ENCODE measurements around the gene PRELP. TPM values are rescaled to one million over a fixed set of nuclear protein-coding genes. Genes with fewer than 3 reads are reported as not detected.

The PRELP gene
- total and polyA plus RNA-seq, 10 of the 15 experiments (the other 5 are each of a cell fraction or from before 2014, with no cell fraction given): 0.03 to 0.05 TPM; not detected in 8

DNA sequence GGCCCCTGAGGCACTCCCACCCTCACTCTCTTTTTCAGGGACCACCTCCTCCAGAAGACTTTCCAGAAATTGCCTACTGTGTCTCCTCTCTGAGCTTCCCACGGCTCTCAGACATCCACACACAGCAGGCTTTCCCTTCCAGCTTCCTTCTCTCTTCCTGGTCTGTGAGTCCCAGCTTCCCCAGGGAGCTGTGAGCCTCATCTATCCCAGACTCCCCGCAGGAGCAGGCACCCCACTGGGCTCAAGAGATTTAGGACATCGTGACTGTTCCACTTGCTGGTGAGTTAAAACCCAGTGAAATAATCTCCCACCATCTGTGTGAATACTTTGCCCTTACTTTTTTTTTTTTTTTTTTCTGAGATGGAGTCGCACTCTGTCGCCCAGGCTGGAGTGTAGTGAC is 22.0 kb upstream of the PRELP start:
- Histone ChIP-seq H3K4me3 (no peak overlapping the region), H3K9ac (ENCODE audit: control insufficient read depth, insufficient read depth, low read length) (no peak overlapping the region), H3K27ac (ENCODE audit: control insufficient read depth, insufficient read depth) (no peak overlapping the region), H2AFZ (ENCODE audit: control insufficient read depth, low read depth, low read length) (no peak overlapping the region), H3K79me2 (ENCODE audit: control insufficient read depth, insufficient read depth, low read length) (no peaks in the 10 kb centered on the region), H3K4me2 (ENCODE audit: control insufficient read depth, insufficient read depth) (no peak overlapping the region), H3K36me3 (ENCODE audit: control insufficient read depth in 2 of 2, insufficient read depth in 2 of 2, low read length in 1 of 2) (no peaks in the 10 kb centered on the region), H3K9me3 (replicated peaks; ENCODE audit: control insufficient read depth, insufficient read depth, low read length) (no peaks in the 10 kb centered on the region), H3K27me3 (replicated peaks in 1 of 2; ENCODE audit: control insufficient read depth in 2 of 2, insufficient read depth in 2 of 2, low read length in 1 of 2) (no peaks in the 10 kb centered on the region), H3K4me1 (ENCODE audit: control insufficient read depth, insufficient read depth, low read length) (peaks cover 3% of the 10 kb centered on the region; the same call in 1 of the 2 replicates), H4K20me1 (ENCODE audit: control insufficient read depth, insufficient read depth) (no peaks in the 10 kb centered on the region)
- no peak; the same call in 2 of the 3 replicates for ATAC-seq
- in situ Hi-C loops (cut with MboI) (no loop called here), intact Hi-C loops (cut with micrococcal nuclease; ENCODE audit: unreplicated experiment) (no loop called here)
- no peak for DNase-seq (ENCODE audit: low read depth, low spot score)
- no TSS peak for BruUV-seq (replicated peaks)
- FAIRE-seq: no peak
- WGBS (ENCODE audit: insufficient coverage, insufficient replicate concordance, low lambda C conversion rate, missing lambda C conversion rate): 8% methylated on average over 5 of the region's 5 CpGs
- ChIA-PET POLR2A (interaction anchor here (0.7 to 1.6 kb wide), 5 partner anchors 10 to 168 kb away, joined by 3 to 6 read pairs (median 4); no protein-coding TSS in a partner anchor), RAD21 (ENCODE audit: unreplicated experiment) (interaction anchor here (1.1 to 2.3 kb wide), 10 partner anchors 9 to 179 kb away, joined by 3 to 15 read pairs (median 4); no protein-coding TSS in a partner anchor), SMC1A (ENCODE audit: uncharacterized antibody, unreplicated experiment) (interaction anchor here (0.6 to 5.0 kb wide), 14 partner anchors 8 to 186 kb away, joined by 3 to 16 read pairs (median 5); partner anchors contain the start of gene PRELP), CTCF (interaction anchor here (1.0 to 5.5 kb wide), 10 partner anchors 8 to 186 kb away, joined by 3 to 73 read pairs (median 6); no protein-coding TSS in a partner anchor)
- no peak for TF ChIP-seq POLR2AphosphoS5 (IDR thresholded peaks at IDR 0.05; ENCODE audit: low read length)
- TF ChIP-seq ZZZ3 (IDR thresholded peaks at IDR 0.05; ENCODE audit: control insufficient read depth, insufficient read length, low read depth): no peak
- no peak for TF ChIP-seq SMAD1 (IDR thresholded peaks at IDR 0.05; ENCODE audit: low read depth, partially characterized antibody)
- TF ChIP-seq, protein P1, sequence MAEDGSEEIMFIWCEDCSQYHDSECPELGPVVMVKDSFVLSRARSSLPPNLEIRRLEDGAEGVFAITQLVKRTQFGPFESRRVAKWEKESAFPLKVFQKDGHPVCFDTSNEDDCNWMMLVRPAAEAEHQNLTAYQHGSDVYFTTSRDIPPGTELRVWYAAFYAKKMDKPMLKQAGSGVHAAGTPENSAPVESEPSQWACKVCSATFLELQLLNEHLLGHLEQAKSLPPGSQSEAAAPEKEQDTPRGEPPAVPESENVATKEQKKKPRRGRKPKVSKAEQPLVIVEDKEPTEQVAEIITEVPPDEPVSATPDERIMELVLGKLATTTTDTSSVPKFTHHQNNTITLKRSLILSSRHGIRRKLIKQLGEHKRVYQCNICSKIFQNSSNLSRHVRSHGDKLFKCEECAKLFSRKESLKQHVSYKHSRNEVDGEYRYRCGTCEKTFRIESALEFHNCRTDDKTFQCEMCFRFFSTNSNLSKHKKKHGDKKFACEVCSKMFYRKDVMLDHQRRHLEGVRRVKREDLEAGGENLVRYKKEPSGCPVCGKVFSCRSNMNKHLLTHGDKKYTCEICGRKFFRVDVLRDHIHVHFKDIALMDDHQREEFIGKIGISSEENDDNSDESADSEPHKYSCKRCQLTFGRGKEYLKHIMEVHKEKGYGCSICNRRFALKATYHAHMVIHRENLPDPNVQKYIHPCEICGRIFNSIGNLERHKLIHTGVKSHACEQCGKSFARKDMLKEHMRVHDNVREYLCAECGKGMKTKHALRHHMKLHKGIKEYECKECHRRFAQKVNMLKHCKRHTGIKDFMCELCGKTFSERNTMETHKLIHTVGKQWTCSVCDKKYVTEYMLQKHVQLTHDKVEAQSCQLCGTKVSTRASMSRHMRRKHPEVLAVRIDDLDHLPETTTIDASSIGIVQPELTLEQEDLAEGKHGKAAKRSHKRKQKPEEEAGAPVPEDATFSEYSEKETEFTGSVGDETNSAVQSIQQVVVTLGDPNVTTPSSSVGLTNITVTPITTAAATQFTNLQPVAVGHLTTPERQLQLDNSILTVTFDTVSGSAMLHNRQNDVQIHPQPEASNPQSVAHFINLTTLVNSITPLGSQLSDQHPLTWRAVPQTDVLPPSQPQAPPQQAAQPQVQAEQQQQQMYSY (CRISPR knock-in tag; IDR thresholded peaks at IDR 0.05): no peak
- TF ChIP-seq SMC3 (IDR thresholded peaks at IDR 0.05; ENCODE audit: borderline replicate concordance, low read length): no peak
- no peak for TF ChIP-seq CHD2 (IDR thresholded peaks at IDR 0.05; ENCODE audit: borderline replicate concordance, low read depth, low read length)
- no peak for TF ChIP-seq USF1 (IDR thresholded peaks at IDR 0.05; ENCODE audit: borderline replicate concordance, extremely low read length, insufficient read depth, low read depth, low read length)
- TF ChIP-seq CEBPB (IDR thresholded peaks at IDR 0.05; ENCODE audit: borderline replicate concordance in 1 of 2, low read depth in 2 of 2, low read length in 2 of 2): no peak
- TF ChIP-seq, protein P2, sequence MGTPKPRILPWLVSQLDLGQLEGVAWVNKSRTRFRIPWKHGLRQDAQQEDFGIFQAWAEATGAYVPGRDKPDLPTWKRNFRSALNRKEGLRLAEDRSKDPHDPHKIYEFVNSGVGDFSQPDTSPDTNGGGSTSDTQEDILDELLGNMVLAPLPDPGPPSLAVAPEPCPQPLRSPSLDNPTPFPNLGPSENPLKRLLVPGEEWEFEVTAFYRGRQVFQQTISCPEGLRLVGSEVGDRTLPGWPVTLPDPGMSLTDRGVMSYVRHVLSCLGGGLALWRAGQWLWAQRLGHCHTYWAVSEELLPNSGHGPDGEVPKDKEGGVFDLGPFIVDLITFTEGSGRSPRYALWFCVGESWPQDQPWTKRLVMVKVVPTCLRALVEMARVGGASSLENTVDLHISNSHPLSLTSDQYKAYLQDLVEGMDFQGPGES (IDR thresholded peaks at IDR 0.05): no peak
- no peak for TF ChIP-seq ZNF384 (IDR thresholded peaks at IDR 0.05; ENCODE audit: borderline replicate concordance, low read depth, low read length)
- TF ChIP-seq, protein P3, sequence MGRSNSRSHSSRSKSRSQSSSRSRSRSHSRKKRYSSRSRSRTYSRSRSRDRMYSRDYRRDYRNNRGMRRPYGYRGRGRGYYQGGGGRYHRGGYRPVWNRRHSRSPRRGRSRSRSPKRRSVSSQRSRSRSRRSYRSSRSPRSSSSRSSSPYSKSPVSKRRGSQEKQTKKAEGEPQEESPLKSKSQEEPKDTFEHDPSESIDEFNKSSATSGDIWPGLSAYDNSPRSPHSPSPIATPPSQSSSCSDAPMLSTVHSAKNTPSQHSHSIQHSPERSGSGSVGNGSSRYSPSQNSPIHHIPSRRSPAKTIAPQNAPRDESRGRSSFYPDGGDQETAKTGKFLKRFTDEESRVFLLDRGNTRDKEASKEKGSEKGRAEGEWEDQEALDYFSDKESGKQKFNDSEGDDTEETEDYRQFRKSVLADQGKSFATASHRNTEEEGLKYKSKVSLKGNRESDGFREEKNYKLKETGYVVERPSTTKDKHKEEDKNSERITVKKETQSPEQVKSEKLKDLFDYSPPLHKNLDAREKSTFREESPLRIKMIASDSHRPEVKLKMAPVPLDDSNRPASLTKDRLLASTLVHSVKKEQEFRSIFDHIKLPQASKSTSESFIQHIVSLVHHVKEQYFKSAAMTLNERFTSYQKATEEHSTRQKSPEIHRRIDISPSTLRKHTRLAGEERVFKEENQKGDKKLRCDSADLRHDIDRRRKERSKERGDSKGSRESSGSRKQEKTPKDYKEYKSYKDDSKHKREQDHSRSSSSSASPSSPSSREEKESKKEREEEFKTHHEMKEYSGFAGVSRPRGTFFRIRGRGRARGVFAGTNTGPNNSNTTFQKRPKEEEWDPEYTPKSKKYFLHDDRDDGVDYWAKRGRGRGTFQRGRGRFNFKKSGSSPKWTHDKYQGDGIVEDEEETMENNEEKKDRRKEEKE (IDR thresholded peaks at IDR 0.05): no peak
- no peak for TF ChIP-seq LARP7 (IDR thresholded peaks at IDR 0.05)
- TF ChIP-seq MYB (IDR thresholded peaks at IDR 0.05; ENCODE audit: borderline replicate concordance, low read depth, low read length): no peak

All from GM12878 (cell line).